ENCODE measurements around the gene ADAMTS12.

ADAMTS12 gene

GRCh38 chr5:33841891-33842290 lies 49.9 kb downstream of the ADAMTS12 start:
- no peak for DNase-seq

GRCh38 chr5:33840927-33841547 lies 50.8 kb downstream of the ADAMTS12 start:
- peak in 1 of 5 experiments; percentile 81 for DNase-seq

GRCh38 chr5:33837301-33837700 lies 54.5 kb downstream of the ADAMTS12 start:
- DNase-seq, result no peak

GRCh38 chr5:33834334-33834733 lies 57.5 kb downstream of the ADAMTS12 start:
- DNase-seq, result no peak

GRCh38 chr5:33833237-33833575 lies 58.6 kb downstream of the ADAMTS12 start:
- DNase-seq, result no peak

- no peak for DNase-seq
Observed at GRCh38 chr5:33832404-33833236, 59.2 kb downstream of the ADAMTS12 start.

DNA sequence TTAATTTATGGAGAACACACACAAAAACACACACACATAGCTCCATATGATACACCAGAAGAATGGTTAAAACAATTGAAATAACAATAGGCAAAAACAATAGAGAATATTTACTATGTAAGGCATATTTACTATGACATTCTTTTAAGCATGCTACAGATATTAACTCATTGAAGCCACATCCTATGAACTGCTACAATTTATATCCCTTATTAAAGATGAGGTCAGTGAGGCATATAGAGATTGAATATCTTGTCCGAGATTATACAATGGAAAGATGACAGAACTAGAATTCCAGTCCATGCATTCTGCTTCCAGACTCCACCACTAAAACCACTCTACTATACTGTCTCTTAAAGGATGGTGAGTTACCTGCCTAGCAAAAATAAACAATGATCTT lies 60.7 kb downstream of the ADAMTS12 start:
- DNase-seq, result no peak

GRCh38 chr5:33829430-33829829 lies 62.4 kb downstream of the ADAMTS12 start:
- DNase-seq, result no peak

DNA sequence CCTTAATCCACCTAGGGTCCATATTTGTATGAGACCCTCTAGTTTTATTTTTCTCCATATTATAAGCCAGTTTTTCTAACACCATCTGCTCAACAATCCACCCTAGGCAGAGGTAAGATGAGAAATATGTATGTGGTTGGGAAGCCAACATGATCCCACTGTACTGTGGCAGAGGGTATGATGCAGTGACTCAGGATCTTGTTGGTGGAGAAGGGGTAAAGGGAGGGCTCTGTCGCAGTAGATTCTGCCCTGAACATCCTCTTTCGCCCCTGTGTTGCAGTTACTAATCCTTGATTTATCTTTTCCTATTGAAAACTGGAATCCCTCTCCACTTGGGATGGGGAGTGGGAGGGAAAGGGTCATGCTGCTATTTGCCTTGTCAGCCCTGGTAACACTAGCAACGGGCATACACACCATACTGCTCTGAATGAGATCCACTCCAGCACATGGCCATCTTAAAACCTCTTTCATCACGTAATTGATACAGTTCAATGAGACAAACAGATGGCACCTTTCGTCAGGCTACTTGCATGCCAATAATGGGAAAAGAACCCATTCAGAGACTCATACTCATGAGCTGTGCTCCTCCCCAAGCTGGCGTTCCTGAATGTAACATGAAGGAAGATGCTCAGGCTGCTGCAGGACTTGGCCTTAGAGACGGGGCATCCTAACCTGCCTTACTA lies 63.0 kb downstream of the ADAMTS12 start:
- DNase-seq, result no peak

GRCh38 chr5:33827885-33828284 lies 63.9 kb downstream of the ADAMTS12 start:
- no peak for DNase-seq

- DNase-seq, result no peak
Observed at GRCh38 chr5:33827018-33827707, 64.6 kb downstream of the ADAMTS12 start.

DNA sequence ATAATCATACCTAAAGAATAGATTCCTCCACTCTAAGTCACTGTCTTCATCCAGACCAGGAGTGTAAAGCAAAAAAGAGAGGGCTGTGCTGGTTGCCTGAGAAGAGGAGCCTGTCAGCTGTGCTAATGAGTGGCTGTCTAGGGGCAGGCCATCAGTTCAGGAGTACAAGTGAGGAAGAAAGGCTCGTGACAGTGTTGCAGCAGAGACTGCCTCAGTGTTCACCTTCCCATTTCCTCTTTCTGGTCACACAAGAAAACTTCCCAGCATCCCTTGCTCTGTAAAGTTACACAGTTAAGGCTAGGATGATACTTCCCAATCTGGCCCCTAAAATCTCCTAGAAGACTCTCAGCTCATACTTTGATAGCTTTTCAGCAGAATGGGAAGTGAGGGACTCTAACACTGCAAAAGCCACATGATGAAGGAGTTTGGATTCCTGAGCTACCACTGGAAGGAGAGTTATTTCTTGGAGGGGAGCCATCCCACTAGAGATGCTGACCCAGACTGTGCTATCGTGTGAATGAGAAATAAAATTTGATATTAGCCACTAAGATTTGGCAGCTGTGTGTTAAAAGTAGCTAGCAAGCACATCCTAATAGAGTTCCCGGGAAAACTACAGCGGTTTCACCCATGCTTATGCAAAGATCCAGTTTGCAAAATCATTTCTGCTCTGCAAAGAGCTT lies 67.1 kb downstream of the ADAMTS12 start:
- no peak for DNase-seq

DNA sequence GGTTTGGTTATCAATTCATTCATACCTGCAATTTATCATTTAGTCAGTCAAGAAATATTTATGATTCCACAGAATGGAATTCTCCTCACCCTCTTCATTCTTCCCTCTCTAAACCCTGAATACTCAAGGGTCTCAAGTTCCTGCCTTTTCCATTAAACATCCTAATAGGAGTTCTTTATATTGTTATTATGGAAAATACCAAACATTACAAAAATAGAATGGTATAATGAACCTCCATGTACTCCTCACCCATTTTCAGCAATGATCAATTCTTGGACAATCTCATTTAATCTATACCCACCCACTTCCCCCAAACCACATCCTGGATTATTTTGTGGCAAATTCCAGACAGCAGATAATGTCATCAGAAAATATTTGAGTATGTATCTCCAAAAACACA lies 74.5 kb downstream of the ADAMTS12 start:
- DNase-seq, result no peak

DNA sequence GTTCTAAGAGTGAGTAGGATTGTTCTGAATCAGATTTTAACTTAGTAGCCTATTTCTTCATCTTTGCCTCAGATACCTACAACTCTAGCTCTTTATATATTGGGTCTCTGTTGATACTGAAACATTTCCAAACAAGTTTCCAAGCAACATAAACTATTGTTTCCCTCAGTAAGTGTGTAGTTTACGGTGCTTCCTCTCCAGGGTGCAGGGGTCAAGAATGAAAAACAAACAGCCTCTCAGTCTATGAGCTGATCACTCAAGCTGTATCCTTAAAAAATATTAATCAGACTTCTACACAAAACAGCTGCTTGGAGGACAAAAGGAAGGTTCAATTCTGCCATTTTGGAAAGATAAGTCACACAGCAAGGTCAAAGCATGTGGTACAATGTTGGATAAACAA lies 75.0 kb downstream of the ADAMTS12 start:
- DNase-seq, result no peak

DNA sequence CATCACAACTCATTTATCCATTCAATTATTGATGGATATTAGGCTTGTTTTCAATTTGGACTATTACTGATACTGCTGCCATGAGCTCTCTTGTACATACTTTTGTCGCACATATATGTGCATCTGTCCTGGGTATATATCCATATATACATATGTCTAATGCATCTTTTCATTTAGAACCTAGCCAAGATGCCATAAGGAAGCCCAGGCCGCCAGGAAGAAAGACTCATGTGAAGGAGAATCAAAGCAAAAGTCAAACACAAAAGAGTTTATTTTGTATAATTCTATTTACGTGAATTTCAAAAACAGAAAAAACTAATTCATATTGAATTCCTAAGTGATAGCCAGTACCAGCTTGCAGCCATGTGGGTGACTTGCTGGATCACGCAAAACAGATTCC lies 79.0 kb downstream of the ADAMTS12 start:
- no peak for DNase-seq

GRCh38 chr5:33810491-33811120 lies 81.2 kb downstream of the ADAMTS12 start:
- DNase-seq, result no peak

DNA sequence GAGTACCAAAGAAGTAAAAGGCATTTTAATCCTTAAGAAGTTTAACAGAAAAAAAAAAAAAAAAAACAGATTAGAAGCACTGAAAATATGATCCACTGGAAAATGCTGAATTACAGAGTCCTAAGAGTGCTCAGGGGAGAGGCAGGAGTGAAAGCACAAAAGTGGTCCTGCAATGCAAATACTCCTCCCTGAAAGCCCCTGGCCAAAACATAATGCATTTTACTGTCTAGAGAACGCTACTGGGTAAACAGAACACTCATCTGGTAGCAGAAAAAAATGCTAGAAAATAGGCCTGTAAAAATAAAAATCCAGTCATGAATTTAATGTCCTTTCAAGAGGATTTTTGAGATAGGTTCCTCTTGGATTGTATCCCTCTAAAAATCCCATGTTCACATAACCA lies 81.9 kb downstream of the ADAMTS12 start:
- DNase-seq, result no peak

DNA sequence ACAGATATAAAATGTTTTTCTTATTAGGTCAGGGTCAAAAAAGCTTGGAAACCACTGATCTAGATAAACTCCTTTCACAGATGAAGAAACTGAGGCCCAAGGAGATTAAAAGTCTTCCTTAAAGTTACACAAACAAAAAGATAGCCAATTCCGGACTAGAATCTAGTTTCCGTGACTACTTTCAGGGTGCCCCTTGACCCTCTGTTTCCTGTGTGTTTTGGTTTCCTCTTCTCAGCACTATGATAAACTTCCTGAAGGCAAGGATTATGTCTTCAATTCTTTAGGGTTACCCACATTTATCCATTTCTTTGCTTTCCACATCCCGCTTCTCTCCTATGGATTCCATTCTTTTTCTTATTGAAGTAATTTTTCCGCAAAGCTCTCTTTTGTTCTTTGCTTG lies 83.1 kb downstream of the ADAMTS12 start:
- peak in 1 of 5 experiments; percentile 3 for DNase-seq

DNA sequence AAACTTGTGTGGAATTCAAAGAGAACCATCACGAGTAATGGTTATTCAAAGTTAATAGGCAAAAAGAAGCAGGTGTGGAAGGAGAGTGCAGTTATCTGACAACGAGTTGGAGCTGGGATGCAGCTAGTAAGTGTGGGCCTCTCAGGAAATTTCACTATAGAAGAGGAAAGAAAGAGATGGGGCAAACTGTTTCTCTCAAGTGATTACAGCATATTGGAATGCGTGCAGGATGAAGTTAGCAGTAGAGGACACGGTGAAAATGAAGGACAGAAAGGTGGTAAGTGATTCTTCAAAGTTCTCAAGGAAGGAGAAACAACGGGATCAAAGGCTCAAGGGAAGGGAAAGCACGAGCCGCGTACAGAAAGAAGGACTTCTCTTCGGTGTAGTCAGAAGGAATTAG lies 84.0 kb downstream of the ADAMTS12 start:
- DNase-seq, result no peak

DNA sequence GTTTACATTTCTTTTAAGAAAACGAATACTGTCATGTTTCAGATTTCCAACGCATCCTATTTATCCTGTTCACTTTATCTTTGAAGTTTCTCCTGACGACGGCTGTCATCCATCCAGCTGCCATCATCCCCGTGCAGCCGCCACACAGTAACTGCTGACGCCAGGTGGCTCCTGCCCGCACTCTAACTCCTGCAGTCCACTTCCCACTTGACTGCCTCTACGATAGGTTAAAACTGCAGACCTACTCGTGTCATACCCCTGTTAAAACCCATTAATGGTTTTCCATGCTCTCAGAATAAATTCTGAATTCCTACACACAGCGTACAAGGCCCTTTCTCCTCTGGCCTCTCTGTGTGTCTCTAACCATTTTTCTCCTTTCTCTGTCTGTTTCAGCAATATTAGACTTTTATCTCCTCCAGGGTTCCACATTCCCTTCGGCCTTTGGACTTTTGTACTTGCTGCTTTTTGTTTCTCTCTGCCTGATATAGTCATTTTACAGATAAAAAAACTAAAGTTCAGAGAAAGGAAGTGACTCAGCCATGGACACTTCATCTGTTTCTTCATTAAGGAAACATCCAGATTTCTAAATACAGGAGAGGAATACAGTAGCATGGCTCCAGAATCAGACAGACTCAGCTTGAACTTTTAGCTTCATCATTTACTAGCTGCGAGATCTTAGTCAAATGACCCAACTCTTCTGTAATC lies 84.9 kb downstream of the ADAMTS12 start:
- no peak for DNase-seq

GRCh38 chr5:33801292-33801691 lies 90.5 kb downstream of the ADAMTS12 start:
- no peak for DNase-seq
